Measurements from ENCODE around the gene MEGF6.

The MEGF6 gene

GRCh38 chr1:3453891-3454810 is 157.2 kb downstream of the MEGF6 start, which contains the start of gene ARHGEF16:
Gene ARHGEF16, plus strand, starts transcription at chr1:3454665. Its CDS starts 8,420 bp downstream, at chr1:3463085.
- peak; percentile 89 for DNase-seq

GRCh38 chr1:3453203-3453761 is 158.0 kb downstream of the MEGF6 start:
- peak; percentile 45 for DNase-seq

- no peak for DNase-seq
Observed at GRCh38 chr1:3452866-3453175, 158.5 kb downstream of the MEGF6 start.

- no peak for DNase-seq
Observed at GRCh38 chr1:3451994-3452865, 159.1 kb downstream of the MEGF6 start.

GRCh38 chr1:3450983-3451382 is 160.3 kb downstream of the MEGF6 start:
- DNase-seq = no peak

DNA sequence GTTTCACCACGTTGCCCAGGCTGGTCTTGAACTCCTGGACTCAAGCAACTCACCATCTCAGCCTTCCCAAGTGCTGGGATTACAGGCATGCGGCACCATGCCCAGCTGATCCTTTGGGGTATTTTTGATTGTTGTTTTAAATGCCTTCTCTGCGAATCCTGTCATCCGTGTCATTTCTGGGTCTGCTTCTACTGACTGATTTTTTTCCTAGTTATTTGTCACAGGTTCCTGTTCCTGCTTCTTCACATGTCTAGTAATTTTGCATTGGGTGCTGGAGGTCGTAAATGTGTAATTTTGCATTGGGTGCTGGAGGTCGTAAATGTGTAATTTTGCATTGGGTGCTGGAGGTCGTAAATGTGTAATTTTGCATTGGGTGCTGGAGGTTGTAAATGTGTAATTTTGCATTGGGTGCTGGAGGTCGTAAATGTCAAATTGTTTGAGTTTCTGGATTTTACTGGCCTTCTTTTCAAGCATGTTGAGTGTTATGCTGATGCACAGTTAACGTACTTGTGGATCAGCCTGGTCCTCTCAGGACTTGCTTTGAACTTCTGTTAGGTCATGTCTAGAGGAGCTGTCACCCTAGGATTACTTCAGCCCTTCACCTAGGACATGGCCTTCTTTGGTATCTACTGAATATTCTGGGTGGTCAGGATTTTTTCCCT is 161.0 kb downstream of the MEGF6 start:
- DNase-seq = no peak

DNA sequence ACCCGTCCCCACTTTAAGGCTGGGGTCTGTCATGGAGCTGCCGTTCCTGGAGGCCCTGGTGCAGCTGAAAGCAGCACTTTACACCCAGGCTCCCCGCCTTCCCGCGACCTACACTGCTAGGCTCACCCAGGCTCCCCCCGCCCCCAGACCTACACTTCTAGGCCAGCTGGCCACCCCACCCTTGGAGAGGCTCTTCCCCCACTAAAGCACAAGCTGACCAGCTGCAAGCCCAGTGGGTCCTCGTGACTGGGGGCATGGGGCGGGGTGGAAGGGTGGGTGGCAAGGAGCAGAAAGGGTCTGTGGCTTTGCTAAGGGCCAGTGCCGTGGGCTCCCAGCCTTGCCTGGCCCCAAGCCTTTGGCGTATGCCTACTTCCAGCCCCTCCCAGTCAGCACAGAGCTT is 166.6 kb downstream of the MEGF6 start:
- DNase-seq = no peak

DNA sequence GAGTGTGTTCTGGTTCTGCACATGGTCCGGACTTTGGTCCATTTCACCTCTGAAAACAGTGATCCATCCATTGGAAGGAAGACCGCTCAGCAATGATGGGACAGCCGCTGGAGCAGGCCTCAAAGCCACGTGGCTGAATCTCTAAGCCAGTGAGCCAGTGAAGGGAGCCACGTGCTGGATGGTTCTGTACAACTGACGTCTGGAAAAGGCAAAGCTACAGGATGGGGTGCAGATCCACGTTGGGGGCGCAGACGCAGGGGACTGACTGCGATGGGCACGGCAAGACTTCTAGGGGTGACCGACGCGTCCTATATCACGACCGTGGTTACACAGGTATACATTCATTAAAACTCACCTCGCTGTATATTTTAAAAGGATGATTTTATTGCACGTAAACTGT is 167.0 kb downstream of the MEGF6 start:
- no peak for DNase-seq

DNA sequence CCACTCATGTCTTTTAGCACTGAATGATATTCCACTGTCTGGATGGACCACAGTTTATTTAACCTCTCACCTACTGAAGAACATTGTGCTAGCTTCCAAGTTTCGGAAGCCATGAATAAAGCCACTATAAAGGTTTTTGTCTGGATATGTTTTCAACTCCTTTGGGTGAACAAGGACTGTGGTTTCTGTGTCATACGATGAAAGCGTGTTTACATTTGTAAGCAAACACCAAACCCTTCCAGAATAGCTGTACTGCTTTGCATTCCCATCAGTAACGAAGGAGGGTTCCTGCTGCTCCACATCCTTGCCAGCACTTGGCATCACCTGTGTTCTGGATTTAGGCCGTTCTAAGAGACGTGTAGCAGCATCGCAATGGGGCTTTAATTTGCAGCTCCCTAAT is 167.5 kb downstream of the MEGF6 start:
- DNase-seq = no peak

- no peak for DNase-seq
Observed at GRCh38 chr1:3442901-3443300, 168.4 kb downstream of the MEGF6 start.

DNA sequence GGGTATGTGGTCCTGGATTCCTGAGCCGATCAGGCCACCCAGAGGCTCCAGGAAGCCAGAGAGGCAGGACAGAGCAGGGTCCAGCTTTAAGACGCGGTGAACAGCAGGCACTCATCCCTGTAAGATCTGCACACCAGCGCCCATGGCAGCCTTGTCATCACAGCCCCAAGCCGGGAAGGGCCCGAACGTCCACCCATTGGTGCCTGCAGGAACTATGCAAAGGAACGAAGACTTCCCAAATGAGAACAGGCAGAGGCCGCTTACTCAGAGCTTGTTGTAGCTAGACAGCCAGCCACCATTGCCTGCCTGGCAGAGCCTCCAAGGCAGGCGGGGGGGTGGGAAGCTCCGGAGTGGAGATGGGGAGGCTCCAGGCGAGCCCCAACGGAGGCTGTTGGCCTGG is 169.0 kb downstream of the MEGF6 start:
- DNase-seq = no peak

GRCh38 chr1:3441880-3442279 is 169.4 kb downstream of the MEGF6 start:
- DNase-seq = no peak

GRCh38 chr1:3441410-3441847 is 169.9 kb downstream of the MEGF6 start:
- DNase-seq = no peak

- DNase-seq = no peak
Observed at GRCh38 chr1:3440711-3441409, 170.4 kb downstream of the MEGF6 start.

- DNase-seq = no peak
Observed at GRCh38 chr1:3440300-3440681, 171.0 kb downstream of the MEGF6 start.
